Brain microvascular endothelial cell (primary cell): Measurements from ENCODE around the gene LRRC61.

Source experiments
- DNase-seq: peaks from one replicate; pipeline ENCODE4 v3.0.0-alpha.2; 2020
- H3K27ac ChIP-seq: fragments of 250-450 bp; sonication (Bioruptor Pico); 2 replicates; pipeline ENCODE4 v1.5.1; 2020; ENCODE audit warnings: mild to moderate bottlenecking, moderate library complexity
- H3K27me3 ChIP-seq: fragments of 250-450 bp; sonication (Bioruptor Pico); replicated peaks from 2 replicates; pipeline ENCODE4 v1.5.1; 2020; ENCODE audit warnings: mild to moderate bottlenecking
- H3K36me3 ChIP-seq: fragments of 250-450 bp; sonication (Bioruptor Pico); replicated peaks from 2 replicates; pipeline ENCODE4 v1.5.1; 2020; ENCODE audit warnings: mild to moderate bottlenecking
- H3K4me3 ChIP-seq: 2 replicates; pipeline ENCODE4 v1.5.1; 2011; ENCODE audit warnings: low read depth, mild to moderate bottlenecking, control low read depth, low read length, moderate library complexity
- in situ Hi-C: cut with HindIII; loops from 2 replicates; pipeline ENCODE4 v1.10.0; 2017; ENCODE audit warnings: low sequenced_read_pairs, low pct_ligation_motif_present
- TF ChIP-seq, protein P1 (sequence below): IDR thresholded peaks from 2 replicates; pipeline ENCODE4 v1.5.1; 2011; ENCODE audit warnings: low read depth, mild to moderate bottlenecking, moderate library complexity, low read length, control low read depth, inconsistent platforms; ENCODE audit errors: missing control alignments

LRRC61 gene

DNA sequence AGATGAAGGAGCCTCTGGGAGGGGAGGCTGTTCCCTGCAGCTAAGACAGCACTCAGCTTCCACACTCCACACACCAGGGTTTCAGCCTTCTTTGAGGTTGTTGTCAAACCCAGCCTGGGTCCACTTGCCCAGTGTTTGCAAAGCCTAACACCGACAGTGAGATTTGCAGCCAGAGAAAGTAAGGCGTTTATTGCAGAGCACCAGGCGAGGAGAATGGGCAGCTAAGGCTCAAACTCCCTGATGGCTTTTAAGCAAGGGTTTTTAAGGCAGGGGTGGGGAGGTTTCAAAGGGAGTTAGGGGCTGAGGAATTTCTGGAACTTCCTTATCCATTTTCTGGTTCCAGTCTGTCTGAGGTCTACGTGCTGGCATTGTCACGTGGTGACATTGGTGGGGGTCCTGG, 51.3 kb downstream of the LRRC61 start:
- Histone ChIP-seq H3K36me3 (peaks cover 30% of the 10 kb centered on the region), H3K4me3 (no peak overlapping the region), H3K27ac (no peak overlapping the region), H3K27me3 (no peaks in the 10 kb centered on the region)
- DNase-seq = no peak
- TF ChIP-seq, protein P1, sequence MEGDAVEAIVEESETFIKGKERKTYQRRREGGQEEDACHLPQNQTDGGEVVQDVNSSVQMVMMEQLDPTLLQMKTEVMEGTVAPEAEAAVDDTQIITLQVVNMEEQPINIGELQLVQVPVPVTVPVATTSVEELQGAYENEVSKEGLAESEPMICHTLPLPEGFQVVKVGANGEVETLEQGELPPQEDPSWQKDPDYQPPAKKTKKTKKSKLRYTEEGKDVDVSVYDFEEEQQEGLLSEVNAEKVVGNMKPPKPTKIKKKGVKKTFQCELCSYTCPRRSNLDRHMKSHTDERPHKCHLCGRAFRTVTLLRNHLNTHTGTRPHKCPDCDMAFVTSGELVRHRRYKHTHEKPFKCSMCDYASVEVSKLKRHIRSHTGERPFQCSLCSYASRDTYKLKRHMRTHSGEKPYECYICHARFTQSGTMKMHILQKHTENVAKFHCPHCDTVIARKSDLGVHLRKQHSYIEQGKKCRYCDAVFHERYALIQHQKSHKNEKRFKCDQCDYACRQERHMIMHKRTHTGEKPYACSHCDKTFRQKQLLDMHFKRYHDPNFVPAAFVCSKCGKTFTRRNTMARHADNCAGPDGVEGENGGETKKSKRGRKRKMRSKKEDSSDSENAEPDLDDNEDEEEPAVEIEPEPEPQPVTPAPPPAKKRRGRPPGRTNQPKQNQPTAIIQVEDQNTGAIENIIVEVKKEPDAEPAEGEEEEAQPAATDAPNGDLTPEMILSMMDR = no peak
- in situ Hi-C loops = no loop called here

DNA sequence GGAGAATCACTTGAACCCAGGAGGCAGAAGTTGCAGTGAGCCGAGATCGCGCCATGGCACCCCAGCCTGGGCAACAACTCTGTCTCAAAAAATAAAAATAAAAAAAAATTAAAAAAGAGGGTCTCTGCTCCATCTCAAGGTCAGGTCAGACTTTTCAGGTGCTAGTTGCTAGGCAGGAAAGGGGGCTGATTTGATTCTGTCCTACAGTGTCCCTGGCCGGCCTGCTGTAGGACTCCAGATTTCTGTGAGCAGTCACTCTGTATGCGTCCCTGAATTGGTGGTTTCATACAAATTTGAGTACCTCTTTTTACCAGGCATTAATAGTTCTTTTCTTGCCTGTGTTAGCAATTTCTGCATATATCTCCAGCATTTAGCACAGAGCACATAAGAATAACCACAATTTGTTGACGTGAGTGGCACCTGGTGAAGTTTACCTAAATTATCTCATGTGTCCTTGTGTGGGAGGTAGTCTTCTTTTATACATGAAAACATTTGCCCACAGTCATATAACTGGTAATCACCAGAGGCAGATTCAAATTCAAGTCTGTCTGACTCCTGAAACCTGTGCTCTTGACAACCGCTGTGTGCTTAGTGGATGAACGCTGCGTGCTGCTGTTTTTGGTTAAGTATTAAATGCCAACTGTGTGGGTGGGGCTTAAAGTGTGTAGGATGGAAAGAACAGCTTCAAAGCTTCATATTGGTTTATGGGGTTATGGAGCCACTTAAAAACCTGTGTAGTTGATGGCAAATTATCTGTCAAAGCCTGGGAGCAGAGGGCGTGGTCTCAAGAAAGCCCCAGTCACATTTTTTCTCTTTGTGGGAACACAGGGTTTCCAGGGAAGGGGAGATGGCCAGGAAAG, 52.7 kb downstream of the LRRC61 start:
- H3K27ac ChIP-seq = no peak overlapping the region

DNA sequence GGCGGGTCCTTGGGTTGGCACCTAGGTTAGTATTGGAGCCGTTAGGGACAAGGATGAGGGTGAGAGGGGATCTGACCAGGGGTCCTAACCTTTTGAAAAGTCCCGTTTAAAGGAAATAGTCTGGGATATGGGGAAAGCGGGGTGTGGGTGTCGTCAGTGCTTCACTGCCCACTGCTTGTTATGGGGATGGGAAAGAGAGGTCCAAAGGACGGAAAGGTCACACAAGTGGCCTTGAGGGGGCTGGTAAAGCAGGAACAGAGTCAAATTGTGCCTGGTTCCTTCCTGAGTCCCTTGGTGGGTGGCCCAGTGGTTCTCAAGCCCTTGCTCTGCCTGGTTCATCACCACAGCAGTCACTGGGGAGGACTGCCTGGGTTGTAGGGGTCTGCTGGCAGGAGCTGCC, 53.4 kb downstream of the LRRC61 start:
- no peak overlapping the region for H3K27ac ChIP-seq
- no peak overlapping the region for H3K4me3 ChIP-seq
- TF ChIP-seq, protein P1 = no peak
- H3K36me3 ChIP-seq = peaks cover 26% of the 10 kb centered on the region
- DNase-seq = no peak
- in situ Hi-C loops = no loop called here
- H3K27me3 ChIP-seq = no peaks in the 10 kb centered on the region

More for the DNA sequence above, 52.7 kb downstream of the LRRC61 start:
- in situ Hi-C loops = no loop called here
- no peak for DNase-seq
- H3K4me3 ChIP-seq = no peak overlapping the region
- no peaks in the 10 kb centered on the region for H3K27me3 ChIP-seq
- TF ChIP-seq, protein P1 = no peak
- H3K36me3 ChIP-seq = peaks cover 30% of the 10 kb centered on the region

DNA sequence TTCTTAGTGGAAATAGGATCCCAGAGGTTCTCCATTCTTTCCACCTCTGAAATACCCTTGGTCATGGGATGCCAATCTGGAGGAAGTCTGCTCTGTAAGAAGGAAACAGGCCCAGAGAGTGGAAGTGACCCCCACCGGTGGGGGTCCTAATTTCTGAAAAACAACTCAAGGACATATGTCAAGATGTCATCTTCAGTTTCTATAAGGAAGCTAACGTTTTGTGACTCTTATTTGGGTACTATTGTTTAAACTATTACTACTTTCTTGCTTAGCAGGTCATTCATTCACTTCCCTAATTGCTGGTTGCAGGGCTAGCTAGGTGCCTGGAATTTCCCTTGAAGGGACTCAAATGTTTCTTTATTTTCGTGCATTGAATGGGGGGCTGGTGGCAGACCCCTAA, 54.0 kb downstream of the LRRC61 start:
- in situ Hi-C loops = no loop called here
- Histone ChIP-seq H3K36me3 (peaks cover 21% of the 10 kb centered on the region), H3K27ac (no peak overlapping the region)

DNA sequence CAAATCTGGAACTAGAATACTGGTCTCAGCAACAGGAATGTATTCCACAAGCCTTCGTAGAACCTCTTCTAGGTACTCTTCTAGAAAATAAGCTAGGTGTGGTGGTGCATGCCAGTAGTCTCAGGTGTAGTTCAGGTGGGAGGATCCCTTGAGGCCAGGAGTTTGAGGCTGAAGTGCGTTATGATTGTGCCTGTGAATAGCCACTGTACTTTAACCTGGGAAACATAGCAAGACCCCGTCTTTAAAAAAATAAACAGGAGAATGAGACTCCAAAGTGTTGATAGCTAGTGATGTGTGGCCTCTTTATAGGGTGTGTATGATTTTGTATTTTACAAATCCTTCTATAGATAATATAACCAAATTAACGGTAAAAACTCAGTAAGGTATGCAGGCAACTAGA, 54.5 kb downstream of the LRRC61 start:
- peaks cover 17% of the 10 kb centered on the region for H3K36me3 ChIP-seq
- no peak overlapping the region for H3K27ac ChIP-seq
- in situ Hi-C loops = no loop called here

More for the DNA sequence above, 54.0 kb downstream of the LRRC61 start:
- TF ChIP-seq, protein P1 = no peak
- Histone ChIP-seq H3K4me3 (no peak overlapping the region), H3K27me3 (no peaks in the 10 kb centered on the region)
- no peak for DNase-seq

More for the DNA sequence above, 54.5 kb downstream of the LRRC61 start:
- H3K4me3 ChIP-seq = no peak overlapping the region
- TF ChIP-seq, protein P1 = no peak
- H3K27me3 ChIP-seq = no peaks in the 10 kb centered on the region
- DNase-seq = no peak
